ENCODE data around the gene CPLX3. TPM values are rescaled to one million over a fixed set of nuclear protein-coding genes. Genes with fewer than 3 reads are reported as not detected.
A peak's percentile ranks its signal among the peaks of the same experiment; 100 is the strongest.

The CPLX3 gene
- total RNA-seq, 4 donors from 2014 or later, result not detected

- Histone ChIP-seq H3K9me3 (no peaks in the 10 kb centered on the region), H3K4me1 (peaks cover 0 to 19% (median 4%) of the 10 kb centered on the region in 4 donors), H3K36me3 (no peaks in the 10 kb centered on the region), H3K4me3 (no peak overlapping the region), H3K27ac (no peak overlapping the region), H3K27me3 (no peaks in the 10 kb centered on the region)
- no peak for DNase-seq
- no peak for TF ChIP-seq POLR2A (IDR thresholded peaks at IDR 0.05)
- TF ChIP-seq CTCF (IDR thresholded peaks at IDR 0.05), result no peak
Observed at GRCh38 chr15:74809956-74810355, 16.5 kb upstream of the CPLX3 start.

GRCh38 chr15:74812533-74812932, 13.9 kb upstream of the CPLX3 start, which contains the start of gene LMAN1L:
LMAN1L (plus strand) TSS chr15:74812835; CDS start chr15:74812855, 20 bp downstream.
- Histone ChIP-seq H3K4me1 (peaks cover 0 to 35% (median 7%) of the 10 kb centered on the region in 4 donors), H3K27ac (no peak within 1 kb of the TSS), H3K9me3 (no peaks in the 10 kb centered on the region), H3K36me3 (no peaks in the 10 kb centered on the region), H3K4me3 (no peak within 1 kb of the TSS), H3K27me3 (no peaks in the 10 kb centered on the region)
- TF ChIP-seq CTCF (IDR thresholded peaks at IDR 0.05), result no peak
- no peak for TF ChIP-seq POLR2A (IDR thresholded peaks at IDR 0.05)
- DNase-seq, result no peak

- Histone ChIP-seq H3K9me3 (no peaks in the 10 kb centered on the region), H3K4me1 (peaks cover 1 to 44% (median 8%) of the 10 kb centered on the region in 4 donors), H3K36me3 (no peaks in the 10 kb centered on the region), H3K27me3 (no peaks in the 10 kb centered on the region), H3K27ac (peak overlapping the region in 1 of 4 donors; percentile 21), H3K4me3 (no peak overlapping the region)
- no peak for TF ChIP-seq POLR2A (IDR thresholded peaks at IDR 0.05)
- no peak for TF ChIP-seq CTCF (IDR thresholded peaks at IDR 0.05)
- peak in 2 of 3 donors; percentile 66 to 73 for DNase-seq
Observed at GRCh38 chr15:74815121-74815934, 11.1 kb upstream of the CPLX3 start.

- peak overlapping the region in 1 of 4 donors; percentile 82 for H3K27ac ChIP-seq
- no peaks in the 10 kb centered on the region for H3K9me3 ChIP-seq
- TF ChIP-seq POLR2A (IDR thresholded peaks at IDR 0.05), result no peak
- TF ChIP-seq CTCF (IDR thresholded peaks at IDR 0.05), result no peak
- H3K36me3 ChIP-seq, result no peaks in the 10 kb centered on the region
- no peak for DNase-seq
- peaks cover 7 to 44% (median 9%) of the 10 kb centered on the region in 4 donors for H3K4me1 ChIP-seq
- no peaks in the 10 kb centered on the region for H3K27me3 ChIP-seq
- H3K4me3 ChIP-seq, result no peak overlapping the region
Observed at GRCh38 chr15:74815961-74816360, 10.5 kb upstream of the CPLX3 start.

- Histone ChIP-seq H3K36me3 (no peaks in the 10 kb centered on the region), H3K27me3 (no peaks in the 10 kb centered on the region), H3K27ac (peak overlapping the region in 3 of 4 donors; percentile 43 to 88 (median 82)), H3K4me1 (peaks cover 10 to 44% (median 14%) of the 10 kb centered on the region in 4 donors), H3K9me3 (no peaks in the 10 kb centered on the region), H3K4me3 (no peak overlapping the region)
- peak in 1 of 3 donors; percentile 70 for DNase-seq
- no peak for TF ChIP-seq POLR2A (IDR thresholded peaks at IDR 0.05)
- no peak for TF ChIP-seq CTCF (IDR thresholded peaks at IDR 0.05)
Observed at GRCh38 chr15:74816624-74817369, 9.6 kb upstream of the CPLX3 start.
